GM10266 (cell line): Measurements from ENCODE around the gene COX6A1.

Experiments
- DNase-seq: peaks from one replicate; pipeline ENCODE4 v3.0.0; 2012; ENCODE audit errors: extremely low spot score
- TF ChIP-seq, protein P1 (sequence below): IDR thresholded peaks from 2 replicates; pipeline ENCODE4 v1.5.1; 2012; ENCODE audit warnings: mild to moderate bottlenecking, low read depth; ENCODE audit not compliant: control insufficient read depth, insufficient read depth; ENCODE audit errors: missing control alignments

Gene COX6A1

DNA sequence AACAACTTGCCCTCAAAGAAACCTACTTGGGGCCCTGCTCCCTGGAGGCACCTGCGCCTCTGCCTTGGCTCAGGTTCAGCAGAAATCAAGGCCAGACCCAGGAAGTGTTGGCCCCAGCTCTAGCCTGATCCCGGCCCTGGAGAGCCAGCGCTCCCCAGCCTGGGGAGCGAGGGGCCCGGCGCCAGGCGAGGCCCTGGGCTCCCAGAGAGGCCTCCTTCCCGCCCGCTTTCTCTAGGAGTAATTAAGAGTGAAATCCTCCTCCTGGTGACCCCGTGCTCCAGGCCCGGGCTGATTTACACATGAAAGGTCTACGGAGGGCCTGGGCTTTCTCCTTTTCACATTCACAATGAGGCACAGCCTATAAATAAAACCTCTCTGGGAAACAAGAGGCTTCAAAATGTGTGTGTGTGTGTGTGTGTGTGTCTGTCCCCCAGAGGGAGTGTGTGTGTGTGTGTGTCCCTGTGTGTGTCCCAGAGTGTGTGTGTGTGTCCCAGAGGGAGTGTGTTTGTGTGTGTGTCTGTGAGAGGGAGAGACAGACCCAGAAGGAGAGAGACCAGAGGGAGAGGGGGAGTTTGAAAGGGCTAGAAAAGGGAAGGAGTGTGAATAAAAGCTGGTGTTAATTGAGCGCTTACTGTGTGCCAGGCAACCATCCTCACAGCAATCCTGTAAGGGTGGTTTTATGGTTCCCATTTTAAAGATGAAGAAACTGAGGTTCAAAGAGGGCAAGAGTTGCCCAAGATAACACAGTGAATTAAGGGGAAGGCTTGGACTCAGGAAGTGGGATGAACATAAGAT, 23.8 kb upstream of the COX6A1 start:
- TF ChIP-seq, protein P1, sequence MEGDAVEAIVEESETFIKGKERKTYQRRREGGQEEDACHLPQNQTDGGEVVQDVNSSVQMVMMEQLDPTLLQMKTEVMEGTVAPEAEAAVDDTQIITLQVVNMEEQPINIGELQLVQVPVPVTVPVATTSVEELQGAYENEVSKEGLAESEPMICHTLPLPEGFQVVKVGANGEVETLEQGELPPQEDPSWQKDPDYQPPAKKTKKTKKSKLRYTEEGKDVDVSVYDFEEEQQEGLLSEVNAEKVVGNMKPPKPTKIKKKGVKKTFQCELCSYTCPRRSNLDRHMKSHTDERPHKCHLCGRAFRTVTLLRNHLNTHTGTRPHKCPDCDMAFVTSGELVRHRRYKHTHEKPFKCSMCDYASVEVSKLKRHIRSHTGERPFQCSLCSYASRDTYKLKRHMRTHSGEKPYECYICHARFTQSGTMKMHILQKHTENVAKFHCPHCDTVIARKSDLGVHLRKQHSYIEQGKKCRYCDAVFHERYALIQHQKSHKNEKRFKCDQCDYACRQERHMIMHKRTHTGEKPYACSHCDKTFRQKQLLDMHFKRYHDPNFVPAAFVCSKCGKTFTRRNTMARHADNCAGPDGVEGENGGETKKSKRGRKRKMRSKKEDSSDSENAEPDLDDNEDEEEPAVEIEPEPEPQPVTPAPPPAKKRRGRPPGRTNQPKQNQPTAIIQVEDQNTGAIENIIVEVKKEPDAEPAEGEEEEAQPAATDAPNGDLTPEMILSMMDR: no peak
- no peak for DNase-seq

DNA sequence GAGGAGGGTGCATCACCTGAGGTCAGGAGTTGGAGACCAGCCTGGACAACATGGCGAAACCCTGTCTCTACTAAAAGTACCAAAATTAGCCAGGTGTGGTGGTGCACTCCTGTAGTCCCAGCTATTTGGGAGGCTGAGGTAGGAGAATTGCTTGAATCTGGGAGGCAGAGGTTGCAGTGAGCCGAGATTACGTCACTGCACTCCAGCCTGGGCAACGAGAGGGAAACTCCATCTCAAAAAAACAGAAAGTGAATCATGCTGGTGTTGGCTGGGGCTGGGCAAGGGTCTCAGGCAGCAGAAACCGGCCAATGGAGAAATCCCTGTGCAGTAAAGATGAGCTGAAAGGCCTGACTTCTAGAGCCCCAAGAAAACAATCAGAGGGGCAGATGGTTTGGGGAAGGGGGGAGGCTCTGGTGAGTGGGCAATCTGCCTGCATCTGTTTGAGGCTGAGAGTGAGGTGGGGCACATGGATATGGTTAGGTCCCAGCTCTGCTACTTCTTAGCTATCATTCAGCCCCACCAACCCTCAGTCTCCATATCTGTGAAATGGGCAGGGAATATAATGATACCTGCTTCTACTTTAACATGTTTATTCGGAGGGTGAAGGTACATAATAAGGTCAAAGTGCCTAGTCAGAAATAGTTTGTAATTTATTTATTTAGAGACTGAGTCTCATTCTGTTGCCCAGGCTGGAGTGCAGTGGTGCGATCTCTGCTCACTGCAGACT, 21.3 kb upstream of the COX6A1 start:
- DNase-seq: no peak
- TF ChIP-seq, protein P1: no peak

- DNase-seq: no peak
- TF ChIP-seq, protein P1: no peak
These were observed 19.9 kb upstream of the COX6A1 start for GRCh38 chr12:120417917-120418580.

- TF ChIP-seq, protein P1: no peak
- no peak for DNase-seq
These were observed 16.2 kb upstream of the COX6A1 start for GRCh38 chr12:120421701-120422100.

GRCh38 chr12:120422892-120423456, 14.9 kb upstream of the COX6A1 start:
- DNase-seq: no peak
- TF ChIP-seq, protein P1: no peak

DNA sequence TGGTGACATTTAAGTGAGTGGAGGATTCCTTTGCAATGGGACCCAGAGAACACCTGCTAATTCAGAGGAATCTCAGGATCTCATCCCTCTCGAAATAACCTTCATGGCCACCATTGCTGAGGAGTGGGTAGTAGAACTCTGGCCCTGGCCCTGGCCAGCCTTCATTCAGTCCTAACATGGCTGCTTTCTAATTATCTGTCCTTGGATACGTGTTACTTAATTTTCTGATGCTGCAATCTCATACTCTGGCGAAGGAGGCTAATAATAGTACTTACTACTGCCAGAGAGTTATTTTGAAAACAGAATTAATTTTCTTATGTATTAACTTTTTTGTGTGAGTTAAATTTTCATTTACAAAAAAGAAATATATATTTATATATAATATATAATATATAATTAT, 12.1 kb upstream of the COX6A1 start:
- TF ChIP-seq, protein P1: no peak

More for the DNA sequence above, 12.1 kb upstream of the COX6A1 start:
- no peak for DNase-seq
